HepG2 (cell line): ENCODE results near the gene CLEC16A. TPM values are rescaled to one million over a fixed set of nuclear protein-coding genes. Genes with fewer than 3 reads are reported as not detected.

Source experiments
- CEBPB ChIP-seq: IDR thresholded peaks from 2 replicates; pipeline ENCODE4 v1.6.1; 2011; ENCODE audit warnings: low read depth, low read length, improper control_type of control experiment, borderline replicate concordance
- DBP ChIP-seq: sonication (generic); formaldehyde crosslinking; IDR thresholded peaks from 2 replicates; pipeline ENCODE4 v1.4.0; 2020; ENCODE audit warnings: missing genetic modification reagents; ENCODE audit errors: not compliant biosample characterization
- HDAC2 ChIP-seq: sonication (generic); formaldehyde crosslinking; IDR thresholded peaks from 2 replicates; pipeline ENCODE4 v1.4.0; 2020; ENCODE audit warnings: missing genetic modification reagents
- HNRNPLL ChIP-seq: fragments of 200-400 bp; formaldehyde crosslinking; IDR thresholded peaks from 2 replicates; pipeline ENCODE4 v1.6.1; 2017; ENCODE audit warnings: mild to moderate bottlenecking, low read depth, low read length; ENCODE audit not compliant: poor library complexity, severe bottlenecking
- KDM1A ChIP-seq: IDR thresholded peaks from 2 replicates; pipeline ENCODE4 v1.6.1; 2016; ENCODE audit warnings: missing compliant biosample characterization
- MAX ChIP-seq: IDR thresholded peaks from 2 replicates; pipeline ENCODE4 v1.6.1; 2012; ENCODE audit warnings: inconsistent platforms
- NFIC ChIP-seq: IDR thresholded peaks from 2 replicates; pipeline ENCODE4 v1.6.1; 2012; ENCODE audit warnings: mild to moderate bottlenecking, low read length, inconsistent platforms
- SAP130 ChIP-seq: IDR thresholded peaks from 2 replicates; pipeline ENCODE4 v1.6.1; 2016; ENCODE audit warnings: low read depth
- SYNCRIP ChIP-seq: fragments of 200-400 bp; formaldehyde crosslinking; IDR thresholded peaks from 2 replicates; pipeline ENCODE4 v1.6.1; 2018; ENCODE audit warnings: mild to moderate bottlenecking, low read depth, low read length; ENCODE audit not compliant: insufficient read depth
- ZKSCAN1 ChIP-seq: fragments of 150-350 bp; IDR thresholded peaks from 2 replicates; pipeline ENCODE4 v1.6.1; 2014; ENCODE audit warnings: low read length
- ZNF577 ChIP-seq: sonication (generic); formaldehyde crosslinking; IDR thresholded peaks from 2 replicates; pipeline ENCODE4 v1.4.0; 2020; ENCODE audit warnings: mild to moderate bottlenecking, low read depth, missing genetic modification reagents, borderline replicate concordance
- ZNF607 ChIP-seq: sonication (generic); formaldehyde crosslinking; IDR thresholded peaks from 2 replicates; pipeline ENCODE4 v1.5.1; 2020; ENCODE audit warnings: missing genetic modification reagents, mild to moderate bottlenecking, borderline replicate concordance
- ZNF609 ChIP-seq: sonication (generic); formaldehyde crosslinking; IDR thresholded peaks from 2 replicates; pipeline ENCODE4 v1.4.0; 2020; ENCODE audit warnings: mild to moderate bottlenecking, missing genetic modification reagents, borderline replicate concordance
- ZNF768 ChIP-seq: sonication (generic); formaldehyde crosslinking; IDR thresholded peaks from 2 replicates; pipeline ENCODE4 v1.4.0; 2020; ENCODE audit warnings: missing genetic modification reagents
- ZNF773 ChIP-seq: sonication (generic); formaldehyde crosslinking; IDR thresholded peaks from 2 replicates; pipeline ENCODE4 v1.4.0; 2020; ENCODE audit warnings: missing genetic modification reagents, borderline replicate concordance
- ZNF879 ChIP-seq: sonication (generic); formaldehyde crosslinking; IDR thresholded peaks from 2 replicates; pipeline ENCODE4 v1.8.1; 2023; ENCODE audit warnings: missing genetic modification reagents
- ZSCAN12 ChIP-seq: sonication (generic); formaldehyde crosslinking; IDR thresholded peaks from 2 replicates; pipeline ENCODE4 v1.9.0; 2021; ENCODE audit warnings: mild to moderate bottlenecking, missing genetic modification reagents
- polyA plus RNA-seq, 8 experiments: library from polyadenylated mRNA; depleted of rRNA in 3 of 8; stranded (reverse) in 7 of 8; unstranded in 1 of 8; fragments of >200 nt; fragmentation: Illumina TruSeq in 4 of 8; extraction: Trizol in 4 of 8; gene quantifications; 2 replicates each; pipeline versions ENCODE4 v1.2.1 to v1.2.3, GENCODE V29; 2011 to 2016; ENCODE audit warnings: low read depth in 4 of 8, missing spikeins in 1 of 8, mixed read lengths in 1 of 8; ENCODE audit not compliant: insufficient read depth in 1 of 8
- total RNA-seq, 5 experiments: library from RNA; depleted of rRNA; stranded (reverse); fragments of >200 nt; fragmentation: Illumina TruSeq; extraction: Trizol; gene quantifications; 2 replicates each; pipeline ENCODE4 v1.2.3, GENCODE V29; 2016; ENCODE audit warnings: low read depth in 1 of 5
- TF ChIP-seq, protein P1 (sequence below): sonication (generic); formaldehyde crosslinking; IDR thresholded peaks from 2 replicates; pipeline ENCODE4 v1.8.1; 2023; ENCODE audit warnings: missing genetic modification reagents, mild to moderate bottlenecking, borderline replicate concordance
- TF ChIP-seq, protein P2 (sequence below): sonication (generic); formaldehyde crosslinking; IDR thresholded peaks from 2 replicates; pipeline ENCODE4 v1.9.0; 2021; ENCODE audit warnings: missing genetic modification reagents, borderline replicate concordance

CLEC16A gene
- total and polyA plus RNA-seq, 2 of the 13 experiments (the other 11 are each of a cell fraction or from before 2014, with no cell fraction given), result 8.5 to 10.3 TPM

DNA sequence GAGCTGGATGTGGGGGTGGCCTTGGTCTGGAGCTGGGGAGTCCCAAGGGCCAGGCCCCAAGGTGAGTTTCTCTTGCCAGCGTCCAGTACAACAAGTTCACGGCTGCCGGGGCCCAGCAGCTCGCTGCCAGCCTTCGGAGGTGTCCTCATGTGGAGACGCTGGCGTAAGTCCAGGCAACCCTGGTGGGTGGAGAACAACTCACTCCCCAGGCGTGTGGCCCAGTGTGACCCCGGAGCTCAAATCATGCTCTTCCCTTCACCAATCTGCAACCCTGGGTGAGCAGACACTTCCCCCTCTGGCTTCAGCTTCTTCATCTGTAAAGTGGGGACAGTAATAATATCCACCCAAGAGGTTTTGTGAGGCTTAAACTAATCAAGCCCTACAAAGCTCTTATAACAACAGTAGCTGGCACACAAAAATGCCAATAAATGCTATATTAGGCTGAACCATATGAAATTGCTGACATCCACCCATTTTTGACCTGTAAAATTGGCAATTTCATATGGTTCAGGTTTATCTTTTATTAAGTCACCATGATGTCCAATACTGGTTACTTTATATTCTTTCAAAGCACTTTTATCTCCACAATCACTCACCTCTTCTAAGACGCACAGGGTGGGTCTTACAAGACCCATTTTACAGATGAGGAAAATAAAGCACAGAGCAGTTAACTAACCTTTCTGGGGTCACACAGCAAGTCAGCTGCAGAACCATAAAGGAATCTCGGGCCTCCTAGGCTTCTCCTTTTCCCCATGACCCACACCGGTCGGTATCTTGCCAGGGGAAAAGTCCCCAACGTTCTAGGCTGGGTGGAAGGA is 21.8 kb upstream of the CLEC16A start (continued):
- TF ChIP-seq SYNCRIP (no peak), ZKSCAN1 (no peak), ZNF609 (CRISPR knock-in tag) (no peak), KDM1A (CRISPR knock-in tag) (peak; percentile 74; the same call in 1 of the 2 replicates), ZNF577 (CRISPR knock-in tag) (no peak), HDAC2 (CRISPR knock-in tag) (no peak), SAP130 (CRISPR knock-in tag) (peak; percentile 19; the same call in 1 of the 2 replicates), HNRNPLL (peak; percentile 41), ZNF768 (CRISPR knock-in tag) (peak; percentile 94), MAX (peak; percentile 48; the same call in 1 of the 2 replicates), ZNF607 (CRISPR knock-in tag) (0 out of 2 replicates have a peak, but pooled peaks have one; percentile 13), DBP (CRISPR knock-in tag) (no peak), ZSCAN12 (CRISPR knock-in tag) (no peak), NFIC (0 out of 2 replicates have a peak, but pooled peaks have one; percentile 9), CEBPB (no peak), ZNF773 (no peak), ZNF879 (0 out of 2 replicates have a peak, but pooled peaks have one; percentile 24)
- TF ChIP-seq, protein P1, sequence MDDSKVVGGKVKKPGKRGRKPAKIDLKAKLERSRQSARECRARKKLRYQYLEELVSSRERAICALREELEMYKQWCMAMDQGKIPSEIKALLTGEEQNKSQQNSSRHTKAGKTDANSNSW (CRISPR knock-in tag), result no peak
- TF ChIP-seq, protein P2, sequence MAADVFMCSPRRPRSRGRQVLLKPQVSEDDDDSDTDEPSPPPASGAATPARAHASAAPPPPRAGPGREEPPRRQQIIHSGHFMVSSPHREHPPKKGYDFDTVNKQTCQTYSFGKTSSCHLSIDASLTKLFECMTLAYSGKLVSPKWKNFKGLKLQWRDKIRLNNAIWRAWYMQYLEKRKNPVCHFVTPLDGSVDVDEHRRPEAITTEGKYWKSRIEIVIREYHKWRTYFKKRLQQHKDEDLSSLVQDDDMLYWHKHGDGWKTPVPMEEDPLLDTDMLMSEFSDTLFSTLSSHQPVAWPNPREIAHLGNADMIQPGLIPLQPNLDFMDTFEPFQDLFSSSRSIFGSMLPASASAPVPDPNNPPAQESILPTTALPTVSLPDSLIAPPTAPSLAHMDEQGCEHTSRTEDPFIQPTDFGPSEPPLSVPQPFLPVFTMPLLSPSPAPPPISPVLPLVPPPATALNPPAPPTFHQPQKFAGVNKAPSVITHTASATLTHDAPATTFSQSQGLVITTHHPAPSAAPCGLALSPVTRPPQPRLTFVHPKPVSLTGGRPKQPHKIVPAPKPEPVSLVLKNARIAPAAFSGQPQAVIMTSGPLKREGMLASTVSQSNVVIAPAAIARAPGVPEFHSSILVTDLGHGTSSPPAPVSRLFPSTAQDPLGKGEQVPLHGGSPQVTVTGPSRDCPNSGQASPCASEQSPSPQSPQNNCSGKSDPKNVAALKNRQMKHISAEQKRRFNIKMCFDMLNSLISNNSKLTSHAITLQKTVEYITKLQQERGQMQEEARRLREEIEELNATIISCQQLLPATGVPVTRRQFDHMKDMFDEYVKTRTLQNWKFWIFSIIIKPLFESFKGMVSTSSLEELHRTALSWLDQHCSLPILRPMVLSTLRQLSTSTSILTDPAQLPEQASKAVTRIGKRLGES (CRISPR knock-in tag), result no peak
